Frontal cortex (tissue), 4 donors: ENCODE data around the gene IQCM. TPM values are rescaled to one million over a fixed set of nuclear protein-coding genes. Genes with fewer than 3 reads are reported as not detected.

Experiments used
- DNase-seq, 2 donors: peaks; one replicate each; pipeline ENCODE4 v3.0.0; 2012; ENCODE audit warnings: low spot score in 2 of 2
- FAIRE-seq: peaks from 2 replicates; lab custom pipeline; 2012; peaks lifted over from hg19 to GRCh38; lab: Jason Lieb, UNC
- total RNA-seq: library from RNA; depleted of rRNA; stranded (reverse); fragments of >200 nt; gene quantifications from one replicate; pipeline ENCODE4 v1.2.3, GENCODE V29; 2014
- donor health status: control.
- donor health status: control.
- donor health status: control.

Gene IQCM
- total RNA-seq, 1 donor from 2014 or later, result not detected

DNA sequence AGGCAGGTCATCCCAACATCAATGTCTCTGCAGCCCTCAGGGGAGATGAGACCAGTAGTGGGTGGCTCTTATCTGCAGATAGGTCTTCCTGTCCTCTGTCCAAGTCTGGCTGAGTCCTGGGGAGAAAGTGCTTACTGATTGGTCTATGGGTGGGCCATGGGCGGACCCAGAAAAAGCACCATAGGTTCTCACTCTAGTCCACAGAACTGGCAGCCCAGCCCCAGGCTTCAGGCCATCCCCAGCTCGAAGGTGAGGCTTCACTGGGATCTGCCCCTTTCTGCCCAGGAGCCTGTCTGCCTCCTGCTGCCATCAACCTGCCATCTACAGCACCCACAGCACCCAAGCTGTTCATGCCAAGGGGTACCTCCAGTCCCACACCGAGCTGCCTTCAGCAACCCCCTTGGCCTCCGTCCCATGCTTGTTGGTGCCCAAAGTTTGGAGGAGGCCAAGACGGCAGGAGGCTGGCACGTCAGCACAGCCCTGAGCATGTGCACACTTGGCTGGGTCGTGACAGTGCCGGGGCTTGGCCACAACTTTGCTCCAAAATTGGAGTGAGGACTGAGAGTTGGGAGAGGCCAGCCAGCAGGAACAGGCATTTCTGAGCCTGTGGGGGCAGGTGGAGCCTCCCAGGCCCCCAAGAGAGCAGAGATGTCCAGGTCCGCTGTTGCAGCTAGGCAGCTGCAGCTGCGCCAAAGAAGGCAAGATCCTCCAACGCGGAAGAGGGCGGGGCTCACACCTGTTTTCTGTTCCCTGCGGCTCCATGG lies 99.6 kb downstream of the IQCM start:
- DNase-seq, result no peak
- no peak for FAIRE-seq

DNA sequence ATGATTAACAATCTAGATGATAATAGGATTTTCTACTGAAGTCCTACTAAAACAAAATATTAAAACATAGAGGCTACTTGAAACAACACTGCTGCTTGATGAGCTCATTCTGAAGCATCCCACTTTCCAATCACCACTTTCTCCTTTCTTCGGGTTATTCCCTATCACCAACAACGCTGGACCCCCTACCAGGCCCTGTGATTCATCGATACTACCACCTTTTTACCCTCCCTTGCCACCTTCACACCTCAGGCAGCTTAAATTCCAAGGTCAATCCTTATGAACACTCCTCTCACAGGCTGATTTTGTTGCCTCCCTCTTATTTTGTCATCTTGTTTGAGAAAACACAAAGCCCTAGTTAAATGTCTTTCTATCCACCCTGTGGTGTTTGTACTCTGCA lies 102.6 kb downstream of the IQCM start:
- DNase-seq (no peak), FAIRE-seq (no peak)

GRCh38 chr4:149711593-149712365 lies 103.9 kb downstream of the IQCM start:
- FAIRE-seq (no peak), DNase-seq (no peak)

GRCh38 chr4:149709640-149710039 lies 106.0 kb downstream of the IQCM start:
- FAIRE-seq (no peak), DNase-seq (no peak)

- DNase-seq (no peak), FAIRE-seq (no peak)
These were observed 107.0 kb downstream of the IQCM start for GRCh38 chr4:149708513-149709130.

DNA sequence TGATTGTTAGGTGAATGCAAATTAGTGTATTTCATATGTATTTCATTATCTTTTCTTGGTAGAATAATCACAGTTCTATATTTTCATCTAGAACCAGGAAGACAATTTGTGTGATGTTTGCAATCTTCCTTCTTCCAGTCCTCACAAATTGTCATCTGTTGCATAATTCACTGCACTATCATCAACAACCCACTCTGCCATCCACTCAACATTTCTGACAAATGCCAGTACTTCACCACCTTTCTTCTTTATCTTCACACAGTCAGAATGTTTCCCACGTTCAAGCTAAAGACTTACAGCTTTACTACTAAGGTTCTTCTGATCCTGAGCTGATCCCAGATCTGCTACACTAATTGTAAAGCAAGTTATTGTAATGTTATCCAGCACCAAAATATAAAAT lies 107.8 kb downstream of the IQCM start:
- FAIRE-seq (no peak), DNase-seq (no peak)

GRCh38 chr4:149706942-149707341 lies 108.7 kb downstream of the IQCM start:
- no peak for FAIRE-seq
- no peak for DNase-seq

DNA sequence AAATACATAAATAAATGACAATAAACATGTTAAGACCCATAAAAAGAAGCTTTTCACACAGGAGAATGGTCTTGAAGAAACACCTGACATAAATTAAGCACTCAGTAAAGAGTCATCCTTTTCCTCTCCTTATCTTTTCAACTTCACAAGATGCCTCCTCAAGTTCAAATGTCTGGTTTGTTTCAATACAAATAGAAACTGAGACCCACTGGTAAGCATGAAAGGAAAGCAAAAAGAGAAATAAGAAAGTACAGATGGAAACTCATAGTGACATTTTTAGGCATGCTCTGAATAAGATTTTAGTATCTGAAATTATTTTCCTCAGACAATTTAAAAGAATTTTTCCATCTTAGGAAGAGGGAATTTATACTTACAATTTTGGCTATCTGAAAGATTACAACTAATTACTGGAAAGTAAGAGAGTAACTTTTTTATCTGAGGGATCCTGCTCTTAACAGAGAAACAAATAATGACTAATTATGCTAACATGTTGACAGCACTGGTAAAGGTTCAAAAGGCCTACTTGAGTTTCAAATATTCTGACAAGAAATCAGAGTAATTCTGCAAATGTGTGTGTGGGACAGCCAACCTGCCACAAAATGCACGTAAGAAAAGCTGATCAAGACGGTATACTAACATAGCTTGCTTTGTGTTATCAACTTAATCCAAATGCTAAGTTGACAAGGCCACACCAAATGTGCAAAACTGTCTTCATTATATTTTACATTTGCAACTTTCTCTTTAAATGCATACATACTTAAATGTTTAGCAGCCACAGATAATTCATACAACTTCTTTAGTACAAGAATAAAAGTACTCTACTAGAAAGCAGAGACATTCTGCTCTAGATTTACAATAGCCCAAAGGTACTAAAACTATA lies 113.0 kb downstream of the IQCM start:
- DNase-seq (no peak), FAIRE-seq (no peak)

DNA sequence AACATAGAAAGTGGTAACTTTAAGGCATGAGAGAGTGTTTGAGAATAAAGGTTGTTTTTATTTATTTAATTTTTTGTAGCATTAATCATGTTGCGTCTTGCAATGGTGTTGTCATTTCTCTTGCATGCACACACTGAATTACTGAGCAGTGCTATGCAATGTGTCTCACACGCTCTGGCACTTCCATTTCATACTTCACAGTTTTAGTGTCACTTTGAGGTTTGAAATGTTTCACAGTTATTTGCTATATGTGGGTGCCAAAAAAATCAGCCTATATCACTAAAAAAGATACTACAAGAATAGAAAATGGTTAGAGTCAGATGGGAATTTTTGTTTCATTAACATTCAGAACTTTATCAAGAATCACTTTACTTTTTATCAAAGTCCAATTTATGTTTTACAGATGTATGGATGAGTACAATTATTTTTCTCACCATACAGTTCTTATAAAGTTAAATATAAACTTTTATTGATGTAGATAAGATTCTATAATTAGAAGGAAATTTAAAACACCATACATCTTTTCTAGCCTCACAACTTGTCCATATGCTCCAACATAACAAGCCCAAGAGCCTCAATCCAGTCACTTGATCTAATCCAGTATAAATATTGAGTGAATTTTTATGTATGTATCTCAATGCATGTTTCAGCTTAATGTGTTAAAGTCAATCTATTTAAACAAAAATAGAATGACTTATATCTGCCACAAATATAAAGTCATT lies 114.0 kb downstream of the IQCM start:
- DNase-seq, result no peak

DNA sequence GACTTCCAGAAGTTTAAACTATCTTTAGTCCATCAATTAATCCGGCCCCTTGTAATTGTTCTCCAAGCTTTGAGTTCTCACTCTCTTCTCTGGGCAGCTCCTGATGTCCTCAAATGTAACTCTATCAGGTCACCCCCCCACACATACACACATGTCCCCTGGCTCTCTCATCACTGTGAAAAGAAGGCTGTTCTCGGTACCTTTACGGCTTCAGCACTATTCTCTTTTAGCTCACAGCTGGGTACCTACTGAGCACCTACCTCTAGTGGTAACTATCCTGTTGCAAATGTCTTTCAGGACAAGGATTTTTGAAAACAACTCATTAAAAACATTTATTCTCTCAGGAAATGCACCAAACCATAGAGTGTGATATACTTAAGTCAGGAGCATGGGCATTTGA lies 115.4 kb downstream of the IQCM start:
- no peak for DNase-seq
- no peak for FAIRE-seq

More for the DNA sequence above, 114.0 kb downstream of the IQCM start:
- FAIRE-seq, result no peak

DNA sequence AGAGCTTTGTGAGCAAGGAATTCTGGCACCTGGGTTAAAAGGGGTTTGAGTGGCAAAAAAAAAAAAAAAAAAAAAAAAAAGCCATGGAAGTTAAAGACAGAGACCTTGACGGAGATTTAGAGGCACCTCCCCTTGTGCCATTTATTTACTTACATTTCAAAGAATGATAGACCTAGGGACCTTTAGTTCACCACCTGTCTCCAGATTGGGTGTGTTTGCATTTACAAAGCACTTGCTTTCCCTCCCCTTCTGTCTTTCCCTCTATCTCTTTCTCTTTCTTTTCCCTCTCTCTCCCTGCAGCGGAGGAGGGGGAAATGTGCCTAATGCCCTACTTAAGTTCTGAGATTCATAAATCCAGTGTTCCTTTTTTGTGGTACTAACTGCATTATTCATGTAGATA lies 116.0 kb downstream of the IQCM start:
- no peak for FAIRE-seq

DNA sequence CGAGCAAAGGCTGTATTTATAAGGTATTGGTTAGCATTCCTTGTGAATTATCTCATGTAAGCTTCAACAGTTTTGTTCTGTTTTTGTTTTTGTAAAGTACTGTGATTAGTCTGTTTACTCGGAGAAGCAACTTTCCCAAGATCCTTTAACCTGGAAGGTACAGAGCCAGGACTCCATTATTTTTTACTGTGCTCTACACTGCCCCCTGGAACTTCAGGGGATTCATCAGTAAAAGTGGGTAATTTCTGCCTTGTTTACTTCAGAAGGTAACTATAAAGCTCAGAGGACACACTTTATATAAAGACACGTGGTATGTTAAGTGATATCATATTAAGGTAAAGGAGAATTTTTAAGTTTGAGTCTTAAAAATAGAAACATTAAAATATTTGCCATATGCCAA lies 124.9 kb downstream of the IQCM start:
- no peak for DNase-seq
- no peak for FAIRE-seq

More for the DNA sequence above, 116.0 kb downstream of the IQCM start:
- DNase-seq, result no peak

DNA sequence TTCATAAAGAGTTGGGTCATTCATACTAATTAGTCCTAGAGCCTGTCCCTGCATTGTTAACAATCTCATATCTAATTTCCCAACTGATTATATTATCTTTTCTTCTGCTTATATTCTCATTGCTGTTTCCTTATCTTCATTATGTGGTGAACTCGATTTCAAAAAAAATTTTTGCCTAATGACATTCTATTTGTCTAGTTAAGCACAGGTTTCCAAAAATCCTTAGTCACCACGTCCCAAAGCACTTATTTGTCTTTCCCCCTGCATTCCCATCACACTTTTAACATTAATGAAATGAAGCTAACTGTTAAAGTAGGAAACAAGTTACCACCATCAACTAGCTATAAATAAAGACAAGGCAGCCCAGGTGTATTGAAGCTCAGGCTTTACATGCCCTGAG lies 131.1 kb downstream of the IQCM start:
- no peak for DNase-seq
- FAIRE-seq, result no peak

GRCh38 chr4:149676076-149676475 lies 139.6 kb downstream of the IQCM start:
- DNase-seq (no peak), FAIRE-seq (no peak)

DNA sequence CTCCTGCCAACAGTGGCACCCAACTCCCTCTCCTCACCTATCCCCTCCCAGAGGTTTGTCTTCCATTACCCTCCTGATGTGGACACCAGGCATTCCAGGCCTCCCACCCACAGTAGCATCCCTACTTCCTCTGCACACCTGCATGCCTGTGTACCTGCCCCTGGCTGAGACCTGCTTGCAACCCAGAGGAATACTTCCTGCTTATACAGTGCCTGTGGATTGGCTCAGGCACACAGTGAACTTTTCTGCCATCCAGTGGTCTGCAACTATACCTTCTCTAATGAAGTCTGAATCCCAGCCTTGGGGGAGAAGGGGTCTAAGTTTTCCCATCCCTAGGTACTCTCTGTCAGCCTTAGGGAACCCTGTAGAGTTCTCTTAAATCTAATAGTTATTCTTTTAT lies 169.9 kb downstream of the IQCM start:
- FAIRE-seq, result no peak
- no peak for DNase-seq

DNA sequence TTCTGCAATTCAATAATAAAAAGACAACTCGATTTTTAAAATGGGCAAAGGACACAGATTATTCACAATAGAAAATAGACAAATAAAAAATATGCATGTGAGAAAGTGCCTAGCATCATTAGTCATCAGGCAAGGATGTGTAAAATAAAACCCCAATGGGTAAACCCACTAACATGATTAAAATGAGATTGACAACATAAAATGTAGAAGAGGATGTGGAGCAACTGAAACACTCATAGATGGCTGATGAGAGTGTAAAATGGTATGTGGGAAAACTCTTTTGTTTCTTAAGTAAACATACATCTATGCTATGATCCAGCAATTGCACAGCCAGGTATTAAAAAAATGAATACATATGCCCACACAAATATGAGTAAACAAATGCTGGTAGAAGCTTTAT lies 177.6 kb downstream of the IQCM start:
- no peak for FAIRE-seq

DNA sequence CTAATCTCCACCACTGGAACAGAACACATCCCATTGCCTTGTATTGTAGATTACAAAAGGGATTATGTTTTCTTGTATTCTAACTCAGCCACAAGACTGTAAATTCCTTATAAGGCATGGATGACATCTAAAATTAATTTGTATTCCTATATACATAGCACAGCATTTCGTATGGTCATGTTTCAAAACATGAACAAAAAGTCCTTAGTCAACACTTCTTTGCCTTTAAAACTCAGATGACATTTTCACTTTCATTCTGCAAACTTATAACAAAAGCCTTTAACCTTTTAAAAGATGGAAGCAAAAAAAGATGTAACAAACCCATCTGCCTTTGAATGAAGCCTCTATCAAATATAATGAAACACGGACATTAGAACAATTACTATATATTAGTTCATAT lies 181.3 kb downstream of the IQCM start:
- no peak for FAIRE-seq
- no peak for DNase-seq

More for the DNA sequence above, 177.6 kb downstream of the IQCM start:
- no peak for DNase-seq

DNA sequence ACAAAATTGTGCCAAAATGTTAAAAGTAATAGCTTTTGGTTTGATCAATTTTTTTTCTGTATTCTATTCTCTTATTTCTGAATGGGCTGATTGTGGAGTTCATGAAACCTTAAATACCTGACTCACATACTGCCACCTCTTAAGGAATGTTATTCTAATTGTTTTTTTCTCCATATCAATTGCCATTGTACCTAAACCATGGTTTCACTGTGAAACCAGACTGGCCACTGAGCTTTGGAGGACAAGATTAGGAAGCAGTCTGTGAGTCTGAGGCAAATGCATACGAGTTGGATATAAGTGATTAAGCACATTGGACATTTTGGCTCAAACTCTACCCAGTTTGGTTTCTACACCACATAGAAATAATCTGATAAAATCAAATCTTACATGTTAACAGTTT lies 184.0 kb downstream of the IQCM start:
- FAIRE-seq (no peak), DNase-seq (no peak)

DNA sequence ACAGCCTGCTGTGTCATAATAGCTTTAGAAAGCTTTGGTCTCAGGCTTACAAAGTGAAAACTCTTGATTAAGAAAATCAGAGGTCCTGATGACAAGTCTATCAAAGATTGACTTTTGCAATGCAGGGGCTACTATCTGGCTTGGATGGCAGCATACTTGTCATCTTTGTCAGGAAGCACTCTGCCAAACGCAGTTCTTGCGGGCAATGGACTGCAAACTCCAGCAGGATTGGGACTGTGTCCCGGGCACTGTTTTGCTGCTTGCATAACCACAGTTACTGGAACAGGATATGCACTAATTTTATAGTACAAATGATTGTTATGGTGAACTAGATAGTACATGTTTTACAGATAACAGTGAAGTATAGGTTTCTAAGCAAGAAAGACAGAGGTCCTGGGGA lies 185.6 kb downstream of the IQCM start:
- no peak for FAIRE-seq
- DNase-seq, result no peak
